Lung (tissue), 12 donors: ENCODE data around the gene CRTAC1. TPM values are rescaled to one million over a fixed set of nuclear protein-coding genes. Genes with fewer than 3 reads are reported as not detected.

Source experiments
- ATAC-seq: fragments of 200-7000 bp; cut with Tn5 transposase; one replicate; pipeline ENCODE4 v1.9.1; 2020; ENCODE audit warnings: moderate number of reproducible peaks; ENCODE audit not compliant: insufficient read depth, low FRiP score
- DNase-seq, 3 donors: peaks; one replicate each; pipeline ENCODE4 v3.0.0-alpha.2; 2013 to 2017
- H3K27ac ChIP-seq, 2 donors: one replicate each; pipeline ENCODE4 v1.5.1; 2013; ENCODE audit warnings: mild to moderate bottlenecking in 2 of 2, moderate library complexity in 2 of 2, control low read depth in 1 of 2, inconsistent platforms in 1 of 2, low read depth in 1 of 2, low read length in 1 of 2
- H3K27me3 ChIP-seq, 3 donors: one replicate each; pipeline ENCODE4 v1.5.1; 2013; ENCODE audit warnings: low read length in 2 of 3; ENCODE audit not compliant: control insufficient read depth in 3 of 3, insufficient read depth in 3 of 3
- H3K36me3 ChIP-seq, 4 donors: one replicate each; pipeline ENCODE4 v1.5.1; 2013; ENCODE audit warnings: low read length in 4 of 4, mild to moderate bottlenecking in 1 of 4, moderate library complexity in 1 of 4; ENCODE audit not compliant: control insufficient read depth in 4 of 4, insufficient read depth in 4 of 4
- H3K4me1 ChIP-seq, 5 donors: one replicate each; pipeline ENCODE4 v1.5.1; 2013; ENCODE audit warnings: low read length in 5 of 5, mild to moderate bottlenecking in 2 of 5, moderate library complexity in 1 of 5; ENCODE audit not compliant: control insufficient read depth in 5 of 5, insufficient read depth in 5 of 5
- H3K4me3 ChIP-seq: one replicate; pipeline ENCODE4 v1.5.1; 2013; ENCODE audit warnings: mild to moderate bottlenecking, control low read depth, moderate library complexity
- H3K9ac ChIP-seq, 2 donors: one replicate each; pipeline ENCODE4 v1.5.1; 2013; ENCODE audit warnings: low read length in 2 of 2, control low read depth in 1 of 2; ENCODE audit not compliant: insufficient read depth in 1 of 2
- H3K9me3 ChIP-seq, 4 donors: one replicate each; pipeline ENCODE4 v1.5.1; 2013; ENCODE audit warnings: low read length in 3 of 4, mild to moderate bottlenecking in 1 of 4, moderate library complexity in 1 of 4; ENCODE audit not compliant: control insufficient read depth in 4 of 4, insufficient read depth in 3 of 4
- WGBS, 2 donors: extraction: QIAGEN DNeasy Blood & Tissue Kit; methylation state at CpG; one replicate each; pipeline ENCODE4 v1.1.7; 2013; 5-methylcytosine and 5-hydroxymethylcytosine counted together
- polyA plus RNA-seq, 2 donors: library from polyadenylated mRNA; stranded (reverse); fragments of 200-250 nt; gene quantifications; one replicate each; pipeline ENCODE4 v1.2.1, GENCODE V29; 2013
- total RNA-seq, 2 donors: library from RNA; depleted of rRNA in 1 of 2; stranded (reverse); fragments of >200 nt in 1 of 2; gene quantifications; one replicate each; pipeline ENCODE4 v1.2.1, GENCODE V29; 2014 to 2021
- TF ChIP-seq, protein P1 (sequence below): IDR thresholded peaks from 2 replicates; pipeline ENCODE4 v1.5.1; 2012; ENCODE audit warnings: mild to moderate bottlenecking; ENCODE audit errors: control extremely low read depth, extremely low read depth
- donor health status: control.
- donor health status: control.
- donor health status: Bipolar disorder and iron deficiency.
- donor health status: healthy.
- donor health status: DM: yes; HTN: yes; CAD: no.

Gene CRTAC1
- total and polyA plus RNA-seq, 4 donors = 45.8 to 82.4 (median 54.3) TPM

DNA sequence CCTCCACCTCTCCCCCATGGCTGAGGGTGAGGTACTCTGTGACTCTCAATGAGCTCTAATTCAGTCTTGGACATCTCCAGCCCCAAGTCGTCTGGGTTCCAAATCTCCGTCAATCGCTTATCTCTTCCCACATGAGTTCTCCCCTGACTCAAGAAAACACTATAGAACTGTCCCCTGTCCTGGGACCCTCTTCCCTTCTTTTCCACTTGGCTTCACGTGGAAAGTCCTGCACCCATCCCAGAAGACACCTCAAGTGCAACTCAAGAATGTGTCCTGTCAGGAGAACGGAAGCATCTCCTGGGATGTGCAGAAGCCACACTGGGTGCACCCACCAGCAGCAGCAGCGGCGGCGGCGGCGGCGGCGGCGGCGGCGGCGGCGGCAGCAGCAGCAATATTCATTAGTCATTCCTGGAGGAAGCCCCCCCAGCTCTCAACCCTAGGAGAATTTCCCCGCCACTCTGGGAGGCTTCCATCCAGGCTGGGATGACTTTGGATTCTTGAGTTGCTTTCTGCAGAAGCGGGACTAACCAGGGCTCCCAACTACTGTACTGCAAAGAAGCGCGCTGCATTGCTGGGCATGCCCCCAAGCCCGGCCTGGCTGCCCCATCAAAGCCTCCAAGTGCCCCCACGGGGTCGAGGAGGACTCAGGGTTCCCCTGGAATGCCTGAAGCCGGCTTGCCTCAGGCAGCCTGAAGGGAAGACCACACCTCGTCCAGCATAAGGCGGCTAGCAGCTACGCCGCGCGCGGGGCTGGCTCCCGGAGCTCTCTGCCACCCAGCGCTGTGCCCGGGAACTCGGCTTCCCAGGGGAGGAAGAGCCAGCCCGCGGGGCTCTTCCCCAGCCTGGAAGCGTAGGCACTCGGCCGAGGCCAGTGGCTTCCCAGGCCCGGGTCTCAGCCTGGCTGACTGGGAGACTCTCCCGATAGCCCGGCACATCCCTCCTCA, 1.0 kb downstream of the CRTAC1 start:
- H3K9me3 ChIP-seq = no peaks in the 10 kb centered on the region
- 3 to 4% methylated on average over 44 of the region's 44 CpGs for WGBS, 2 donors
- peaks cover 13 to 66% (median 65%) of the 10 kb centered on the region in 3 donors for H3K27me3 ChIP-seq
- DNase-seq (no peak), ATAC-seq (peak; percentile 5)
- no peak overlapping the region for H3K27ac ChIP-seq
- peaks cover 0 to 13% (median 0%) of the 10 kb centered on the region in 5 donors for H3K4me1 ChIP-seq
- H3K4me3 ChIP-seq = peak overlapping the region; percentile 17
- H3K36me3 ChIP-seq = no peaks in the 10 kb centered on the region
- TF ChIP-seq, protein P1, sequence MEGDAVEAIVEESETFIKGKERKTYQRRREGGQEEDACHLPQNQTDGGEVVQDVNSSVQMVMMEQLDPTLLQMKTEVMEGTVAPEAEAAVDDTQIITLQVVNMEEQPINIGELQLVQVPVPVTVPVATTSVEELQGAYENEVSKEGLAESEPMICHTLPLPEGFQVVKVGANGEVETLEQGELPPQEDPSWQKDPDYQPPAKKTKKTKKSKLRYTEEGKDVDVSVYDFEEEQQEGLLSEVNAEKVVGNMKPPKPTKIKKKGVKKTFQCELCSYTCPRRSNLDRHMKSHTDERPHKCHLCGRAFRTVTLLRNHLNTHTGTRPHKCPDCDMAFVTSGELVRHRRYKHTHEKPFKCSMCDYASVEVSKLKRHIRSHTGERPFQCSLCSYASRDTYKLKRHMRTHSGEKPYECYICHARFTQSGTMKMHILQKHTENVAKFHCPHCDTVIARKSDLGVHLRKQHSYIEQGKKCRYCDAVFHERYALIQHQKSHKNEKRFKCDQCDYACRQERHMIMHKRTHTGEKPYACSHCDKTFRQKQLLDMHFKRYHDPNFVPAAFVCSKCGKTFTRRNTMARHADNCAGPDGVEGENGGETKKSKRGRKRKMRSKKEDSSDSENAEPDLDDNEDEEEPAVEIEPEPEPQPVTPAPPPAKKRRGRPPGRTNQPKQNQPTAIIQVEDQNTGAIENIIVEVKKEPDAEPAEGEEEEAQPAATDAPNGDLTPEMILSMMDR = no peak
- H3K9ac ChIP-seq = no peak overlapping the region

DNA sequence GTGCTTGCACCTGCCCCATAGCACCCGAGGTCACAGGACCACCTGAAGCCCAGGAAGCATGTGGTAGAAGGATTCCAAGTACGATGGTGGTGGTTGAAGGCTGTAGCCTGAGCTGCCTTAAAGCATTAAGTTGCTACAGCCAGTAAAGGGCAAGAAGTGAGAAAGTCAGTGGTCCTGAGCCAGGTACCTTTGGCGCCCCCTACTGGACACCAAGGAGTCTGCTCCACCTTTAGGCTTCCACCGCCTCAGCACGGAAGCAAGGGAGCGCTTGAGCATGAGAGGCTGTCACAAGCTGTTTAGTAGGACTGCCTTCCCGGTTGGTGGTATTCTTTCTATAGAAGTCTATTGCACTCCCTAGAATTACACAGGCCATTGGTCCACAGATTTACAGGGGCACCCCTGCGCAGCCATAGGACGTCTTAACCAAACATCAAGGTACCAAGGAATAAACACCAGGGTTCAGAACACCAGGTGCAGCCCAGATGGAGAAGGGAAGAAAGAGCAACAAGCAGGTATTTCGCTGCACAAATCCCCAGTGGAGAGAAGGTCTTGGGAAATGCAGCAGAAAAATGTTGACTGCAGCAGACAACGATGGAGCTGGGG, 2.2 kb downstream of the CRTAC1 start:
- H3K4me1 ChIP-seq = peaks cover 0 to 13% (median 0%) of the 10 kb centered on the region in 5 donors
- peak; percentile 47 for ATAC-seq
- peaks cover 13 to 55% (median 54%) of the 10 kb centered on the region in 3 donors for H3K27me3 ChIP-seq

GRCh38 chr10:98023024-98023423, 7.4 kb downstream of the CRTAC1 start:
- 63 to 83% methylated on average over 4 of the region's 4 CpGs for WGBS, 2 donors
- ATAC-seq = no peak
- TF ChIP-seq, protein P1 = no peak
- no peaks in the 10 kb centered on the region for H3K36me3 ChIP-seq
- no peaks in the 10 kb centered on the region for H3K4me1 ChIP-seq
- peaks cover 5 to 27% (median 22%) of the 10 kb centered on the region in 3 donors for H3K27me3 ChIP-seq
- H3K27ac ChIP-seq = no peak overlapping the region
- no peak overlapping the region for H3K9ac ChIP-seq
- no peak for DNase-seq
- H3K4me3 ChIP-seq = no peak overlapping the region
- no peaks in the 10 kb centered on the region for H3K9me3 ChIP-seq

More for the DNA sequence above, 2.2 kb downstream of the CRTAC1 start:
- TF ChIP-seq, protein P1 = peak; percentile 53
- Histone ChIP-seq H3K36me3 (no peaks in the 10 kb centered on the region), H3K9ac (no peak overlapping the region), H3K9me3 (no peaks in the 10 kb centered on the region), H3K4me3 (no peak overlapping the region), H3K27ac (no peak overlapping the region)
- peak; percentile 43 to 69 (median 67) for DNase-seq
- WGBS, 2 donors = 20 to 21% methylated on average over 11 of the region's 11 CpGs
